BLaER1 treated with 17β-estradiol and CSF1 and Interleukin-3, amounts not matched to agents 10 nM and 100 nM (cell line): ENCODE results near the gene CCPG1.

Source experiments
- H3K27ac ChIP-seq, 11 experiments: shearing (Covaris generic); formaldehyde crosslinking; 2 replicates each; pipeline ENCODE4 v1.8.1; 2022
- H3K27me3 ChIP-seq, 11 experiments: shearing (Covaris generic); formaldehyde crosslinking; 2 replicates each; pipeline ENCODE4 v1.8.1; 2022
- H3K36me3 ChIP-seq, 11 experiments: shearing (Covaris generic); formaldehyde crosslinking; 2 replicates each; pipeline ENCODE4 v1.8.1; 2022
- H3K4me1 ChIP-seq, 10 experiments: shearing (Covaris generic); formaldehyde crosslinking; 2 replicates each; pipeline ENCODE4 v1.8.1; 2022
- H3K4me2 ChIP-seq, 11 experiments: shearing (Covaris generic); formaldehyde crosslinking; 2 replicates each; pipeline ENCODE4 v1.8.1; 2022
- H3K4me3 ChIP-seq, 10 experiments: shearing (Covaris generic); formaldehyde crosslinking; 2 replicates each; pipeline ENCODE4 v1.8.1; 2022
- H3K9ac ChIP-seq, 11 experiments: shearing (Covaris generic); formaldehyde crosslinking; 2 replicates each; pipeline ENCODE4 v1.8.1; 2022
- H3K9me3 ChIP-seq, 11 experiments: shearing (Covaris generic); formaldehyde crosslinking; replicated peaks in 1 of 11; 2 replicates each; pipeline ENCODE4 v1.8.1; 2022
- H4K20me1 ChIP-seq, 11 experiments: shearing (Covaris generic); formaldehyde crosslinking; 2 replicates each; pipeline ENCODE4 v1.8.1; 2022
- Cebpa-rat ChIP-seq, 11 experiments: shearing (Covaris generic); IDR thresholded peaks; 2 replicates each; pipeline ENCODE4 v1.8.1; 2022

The CCPG1 gene

GRCh38 chr15:55362641-55363040 lies 45.5 kb downstream of the CCPG1 start:
- TF ChIP-seq Cebpa-rat (IDR thresholded peaks at IDR 0.05), result no peak
- Histone ChIP-seq H3K27me3 (no peaks in the 10 kb centered on the region), H3K4me1 (peaks cover 20 to 38% (median 24%) of the 10 kb centered on the region in 10 experiments), H3K4me3 (no peak overlapping the region), H4K20me1 (peaks cover 0 to 20% (median 0%) of the 10 kb centered on the region in 11 experiments; a peak in 3 of 22 replicates), H3K9ac (no peak overlapping the region), H3K9me3 (no peaks in the 10 kb centered on the region), H3K27ac (no peak overlapping the region), H3K36me3 (peaks cover 7 to 99% (median 81%) of the 10 kb centered on the region in 11 experiments; a peak in 20 of 22 replicates), H3K4me2 (no peak overlapping the region)

- no peak overlapping the region for H3K4me3 ChIP-seq
- H3K9ac ChIP-seq, result 0 out of 22 replicates have a peak overlapping the region, but pooled peaks of 1 of the 11 experiments have one; percentile 29
- peaks cover 20 to 28% (median 23%) of the 10 kb centered on the region in 10 experiments for H3K4me1 ChIP-seq
- no peak for TF ChIP-seq Cebpa-rat (IDR thresholded peaks at IDR 0.05)
- no peaks in the 10 kb centered on the region for H3K9me3 ChIP-seq
- peak overlapping the region in 2 of 11 experiments; percentile 33 to 49; a peak in 2 of 22 replicates for H3K27ac ChIP-seq
- H3K4me2 ChIP-seq, result peak overlapping the region; percentile 52 to 80 (median 67); a peak in 20 of 22 replicates
- peaks cover 7 to 100% (median 85%) of the 10 kb centered on the region in 11 experiments; a peak in 21 of 22 replicates for H3K36me3 ChIP-seq
- H4K20me1 ChIP-seq, result peaks cover 0 to 20% (median 0%) of the 10 kb centered on the region in 11 experiments; a peak in 2 of 22 replicates
- no peaks in the 10 kb centered on the region for H3K27me3 ChIP-seq
These were observed 47.1 kb downstream of the CCPG1 start for GRCh38 chr15:55361048-55361447.

- no peaks in the 10 kb centered on the region for H3K27me3 ChIP-seq
- peak overlapping the region in 9 of 11 experiments; percentile 10 to 49 (median 24); a peak in 10 of 22 replicates for H3K27ac ChIP-seq
- H4K20me1 ChIP-seq, result peaks cover 0 to 20% (median 0%) of the 10 kb centered on the region in 11 experiments; a peak in 1 of 22 replicates
- peaks cover 7 to 100% (median 85%) of the 10 kb centered on the region in 11 experiments; a peak in 21 of 22 replicates for H3K36me3 ChIP-seq
- H3K9ac ChIP-seq, result peak overlapping the region in 4 of 11 experiments; percentile 11 to 29 (median 19); a peak in 5 of 22 replicates
- no peaks in the 10 kb centered on the region for H3K9me3 ChIP-seq
- peaks cover 20 to 36% (median 27%) of the 10 kb centered on the region in 10 experiments for H3K4me1 ChIP-seq
- TF ChIP-seq Cebpa-rat (IDR thresholded peaks at IDR 0.05), result no peak
- peak overlapping the region; percentile 52 to 80 (median 67) for H3K4me2 ChIP-seq
- peak overlapping the region in 2 of 10 experiments; percentile 2 to 18; a peak in 2 of 20 replicates for H3K4me3 ChIP-seq
These were observed 47.9 kb downstream of the CCPG1 start for GRCh38 chr15:55360256-55360655.

GRCh38 chr15:55358471-55358870 lies 49.7 kb downstream of the CCPG1 start:
- H4K20me1 ChIP-seq, result peaks cover 0 to 20% (median 0%) of the 10 kb centered on the region in 11 experiments; a peak in 1 of 22 replicates
- no peak overlapping the region for H3K4me2 ChIP-seq
- H3K27ac ChIP-seq, result no peak overlapping the region

GRCh38 chr15:55357774-55358173 lies 50.4 kb downstream of the CCPG1 start:
- no peak overlapping the region for H3K4me2 ChIP-seq
- no peak overlapping the region for H3K27ac ChIP-seq
- no peak overlapping the region for H3K4me3 ChIP-seq
- peaks cover 20 to 37% (median 28%) of the 10 kb centered on the region in 10 experiments for H3K4me1 ChIP-seq
- H4K20me1 ChIP-seq, result peaks cover 0 to 20% (median 0%) of the 10 kb centered on the region in 11 experiments; a peak in 1 of 22 replicates
- no peaks in the 10 kb centered on the region for H3K27me3 ChIP-seq
- no peak for TF ChIP-seq Cebpa-rat (IDR thresholded peaks at IDR 0.05)
- H3K9ac ChIP-seq, result no peak overlapping the region
- H3K36me3 ChIP-seq, result peaks cover 5 to 99% (median 82%) of the 10 kb centered on the region in 11 experiments; a peak in 21 of 22 replicates
- H3K9me3 ChIP-seq, result no peaks in the 10 kb centered on the region

More at GRCh38 chr15:55358471-55358870, 49.7 kb downstream of the CCPG1 start:
- Histone ChIP-seq H3K4me1 (peaks cover 20 to 37% (median 28%) of the 10 kb centered on the region in 10 experiments), H3K9ac (no peak overlapping the region), H3K4me3 (no peak overlapping the region), H3K27me3 (no peaks in the 10 kb centered on the region), H3K9me3 (no peaks in the 10 kb centered on the region), H3K36me3 (peaks cover 7 to 99% (median 82%) of the 10 kb centered on the region in 11 experiments; a peak in 21 of 22 replicates)
- no peak for TF ChIP-seq Cebpa-rat (IDR thresholded peaks at IDR 0.05)

GRCh38 chr15:55356985-55357585 lies 51.1 kb downstream of the CCPG1 start:
- Histone ChIP-seq H3K27ac (no peak overlapping the region), H3K27me3 (no peaks in the 10 kb centered on the region), H4K20me1 (peaks cover 0 to 20% (median 0%) of the 10 kb centered on the region in 11 experiments; a peak in 1 of 22 replicates)

GRCh38 chr15:55353025-55353424 lies 55.1 kb downstream of the CCPG1 start:
- peaks cover 0 to 15% (median 5%) of the 10 kb centered on the region in 10 experiments; a peak in 10 of 20 replicates for H3K4me1 ChIP-seq
- TF ChIP-seq Cebpa-rat (IDR thresholded peaks at IDR 0.05), result no peak
- H3K27ac ChIP-seq, result no peak overlapping the region
- no peak overlapping the region for H3K9ac ChIP-seq
- H3K4me2 ChIP-seq, result no peak overlapping the region
- peaks cover 15 to 93% (median 80%) of the 10 kb centered on the region in 11 experiments; a peak in 21 of 22 replicates for H3K36me3 ChIP-seq
- H4K20me1 ChIP-seq, result no peaks in the 10 kb centered on the region
- no peak overlapping the region for H3K4me3 ChIP-seq
- H3K9me3 ChIP-seq, result peaks cover 0 to 5% (median 0%) of the 10 kb centered on the region in 11 experiments; a peak in 2 of 22 replicates
- H3K27me3 ChIP-seq, result no peaks in the 10 kb centered on the region

More at GRCh38 chr15:55356985-55357585, 51.1 kb downstream of the CCPG1 start:
- Histone ChIP-seq H3K9ac (no peak overlapping the region), H3K9me3 (no peaks in the 10 kb centered on the region), H3K4me1 (peaks cover 19 to 37% (median 28%) of the 10 kb centered on the region in 10 experiments), H3K4me2 (no peak overlapping the region), H3K4me3 (no peak overlapping the region), H3K36me3 (peaks cover 0 to 99% (median 82%) of the 10 kb centered on the region in 11 experiments; a peak in 20 of 22 replicates)
- no peak for TF ChIP-seq Cebpa-rat (IDR thresholded peaks at IDR 0.05)

GRCh38 chr15:55349282-55349681 lies 58.9 kb downstream of the CCPG1 start:
- Histone ChIP-seq H3K4me1 (peaks cover 0 to 5% (median 0%) of the 10 kb centered on the region in 10 experiments; a peak in 1 of 20 replicates), H3K27ac (no peak overlapping the region), H3K9me3 (peaks cover 0 to 5% (median 0%) of the 10 kb centered on the region in 11 experiments; a peak in 2 of 22 replicates), H3K9ac (no peak overlapping the region), H3K36me3 (peaks cover 23 to 93% (median 71%) of the 10 kb centered on the region in 11 experiments; a peak in 21 of 22 replicates), H4K20me1 (no peaks in the 10 kb centered on the region), H3K27me3 (no peaks in the 10 kb centered on the region), H3K4me2 (no peak overlapping the region), H3K4me3 (no peak overlapping the region)
- no peak for TF ChIP-seq Cebpa-rat (IDR thresholded peaks at IDR 0.05)

GRCh38 chr15:55348281-55348778 lies 59.8 kb downstream of the CCPG1 start:
- no peak overlapping the region for H3K9ac ChIP-seq
- H3K36me3 ChIP-seq, result peaks cover 28 to 93% (median 68%) of the 10 kb centered on the region in 11 experiments; a peak in 21 of 22 replicates
- no peak overlapping the region for H3K27ac ChIP-seq
- H4K20me1 ChIP-seq, result no peaks in the 10 kb centered on the region
- no peak overlapping the region for H3K4me2 ChIP-seq
- H3K9me3 ChIP-seq, result peaks cover 0 to 5% (median 0%) of the 10 kb centered on the region in 11 experiments; a peak in 2 of 22 replicates
- no peaks in the 10 kb centered on the region for H3K27me3 ChIP-seq
- no peak for TF ChIP-seq Cebpa-rat (IDR thresholded peaks at IDR 0.05)
- peaks cover 0 to 8% (median 0%) of the 10 kb centered on the region in 10 experiments; a peak in 1 of 20 replicates for H3K4me1 ChIP-seq
- H3K4me3 ChIP-seq, result no peak overlapping the region
